Neural cell (in vitro differentiated cells): ENCODE measurements around the gene TEX38.

Source experiments
- CTCF ChIP-seq: fragments of 450-650 bp; IDR thresholded peaks from 2 replicates; pipeline ENCODE4 v1.5.1; 2014; ENCODE audit warnings: antibody characterized with exemption, mild to moderate bottlenecking, moderate library complexity; ENCODE audit not compliant: poor library complexity, severe bottlenecking
- EZH2 ChIP-seq: fragments of 200-600, 300-800 bp; shearing (Covaris generic), sonication (generic); IDR thresholded peaks from 2 replicates; pipeline ENCODE4 v1.6.1; 2014; ENCODE audit warnings: antibody characterized with exemption, low read length, borderline replicate concordance, mild to moderate bottlenecking; ENCODE audit not compliant: insufficient read depth, poor library complexity, severe bottlenecking

- TF ChIP-seq CTCF (no peak), EZH2 (no peak)
Observed at GRCh38 chr1:46659307-46659870, 12.3 kb upstream of the TEX38 start.
